NCI-H1930 (cell line): ENCODE measurements around the gene CRACDL.
A peak's percentile ranks its signal among the peaks of the same experiment; 100 is the strongest.

Experiments used
- DNase-seq, 2 experiments: peaks; one replicate each; lab custom pipeline; 2025; lab: John Stamatoyannopoulos, UW

Gene CRACDL

DNA sequence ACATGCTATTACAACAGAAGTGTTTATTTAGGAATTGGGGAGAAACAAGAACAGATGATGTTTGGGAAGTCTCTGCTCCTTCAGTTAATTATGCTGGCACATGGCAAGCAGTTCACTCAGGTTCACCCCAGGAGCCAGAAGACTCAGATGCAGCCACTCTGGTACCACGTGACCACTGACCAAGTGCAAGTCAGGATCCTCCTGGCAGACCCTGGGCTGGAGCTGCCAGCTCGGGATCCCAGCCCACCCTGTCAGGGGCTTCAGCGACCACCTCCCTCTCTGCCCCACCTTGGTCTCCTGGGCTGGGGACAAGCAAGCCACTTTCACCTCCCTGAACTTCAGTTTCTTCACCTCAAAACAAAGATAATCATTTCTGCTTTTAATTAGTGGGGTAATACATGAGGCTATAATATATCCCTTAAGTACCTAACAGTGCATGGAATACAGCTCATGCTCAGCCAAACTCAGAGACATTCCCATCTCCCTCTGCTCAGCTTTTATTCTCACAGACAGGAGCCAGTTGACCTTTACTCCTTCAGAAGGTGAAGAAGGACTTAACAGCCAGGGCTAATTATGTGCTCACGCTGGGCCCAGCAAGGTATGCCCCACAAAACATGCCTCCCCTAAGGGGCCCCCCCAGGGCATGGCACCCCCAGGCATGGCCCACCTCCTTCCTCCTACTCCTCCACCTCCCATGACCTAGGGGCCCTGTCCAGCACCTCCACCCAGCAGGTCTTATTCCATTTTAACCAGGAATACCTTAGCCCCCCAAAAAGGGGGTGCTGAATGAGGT is 11.8 kb downstream of the CRACDL start:
- DNase-seq, result no peak

DNA sequence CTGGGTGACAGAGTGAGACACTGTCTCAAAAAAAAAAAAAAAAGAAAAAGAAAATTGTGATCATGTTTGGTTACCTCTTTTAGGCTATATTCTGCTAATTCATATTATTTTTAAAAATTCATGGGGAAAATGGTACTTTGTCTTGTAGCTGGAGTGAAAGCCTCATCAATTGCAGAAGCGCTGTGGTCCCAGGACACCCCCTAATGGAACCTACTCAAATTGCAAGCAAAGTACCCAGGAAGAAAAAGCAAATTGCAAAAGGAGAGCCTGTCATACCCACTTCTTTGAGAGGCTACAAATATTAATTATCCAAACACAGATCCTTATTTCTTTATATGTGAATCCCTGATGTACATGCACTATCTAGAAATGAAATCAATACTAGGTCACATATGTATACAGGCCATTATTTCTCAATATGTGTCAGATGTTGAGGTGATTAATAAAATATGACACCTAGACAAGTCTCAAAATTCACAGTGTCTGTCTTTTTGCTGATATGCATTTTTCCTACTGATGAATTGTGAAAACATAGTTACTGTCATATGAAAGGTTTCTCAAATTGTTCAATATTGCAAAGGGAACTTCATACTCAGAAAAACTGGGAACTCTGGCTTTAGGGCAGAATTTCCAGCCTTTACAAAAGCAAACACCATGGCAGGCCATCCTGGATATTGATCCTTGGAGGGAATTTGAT is 12.6 kb downstream of the CRACDL start:
- no peak for DNase-seq

DNA sequence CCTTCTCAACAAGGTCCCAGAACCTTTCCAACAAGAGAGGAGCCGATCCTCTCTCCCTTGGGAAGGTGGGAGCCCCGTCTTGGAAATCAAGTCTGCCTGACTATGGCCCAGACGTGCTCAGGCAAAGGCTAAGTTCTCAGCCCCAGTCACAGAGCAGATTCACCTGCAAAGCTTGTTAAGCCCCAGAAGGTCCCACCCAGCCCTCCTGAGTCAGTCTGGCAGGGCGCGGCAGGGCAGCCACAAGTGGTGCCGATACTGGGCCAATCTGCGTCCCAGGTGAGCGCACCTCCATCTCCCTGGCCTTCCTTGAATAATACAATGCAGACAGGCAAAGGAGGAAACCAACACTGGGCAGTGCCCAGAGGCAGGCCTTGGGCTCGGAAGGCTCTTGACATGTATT is 15.0 kb downstream of the CRACDL start:
- DNase-seq, result no peak

- DNase-seq, result no peak
Observed at GRCh38 chr2:98917031-98917471, 19.0 kb downstream of the CRACDL start.

GRCh38 chr2:98915751-98916358 is 20.2 kb downstream of the CRACDL start:
- no peak for DNase-seq

DNA sequence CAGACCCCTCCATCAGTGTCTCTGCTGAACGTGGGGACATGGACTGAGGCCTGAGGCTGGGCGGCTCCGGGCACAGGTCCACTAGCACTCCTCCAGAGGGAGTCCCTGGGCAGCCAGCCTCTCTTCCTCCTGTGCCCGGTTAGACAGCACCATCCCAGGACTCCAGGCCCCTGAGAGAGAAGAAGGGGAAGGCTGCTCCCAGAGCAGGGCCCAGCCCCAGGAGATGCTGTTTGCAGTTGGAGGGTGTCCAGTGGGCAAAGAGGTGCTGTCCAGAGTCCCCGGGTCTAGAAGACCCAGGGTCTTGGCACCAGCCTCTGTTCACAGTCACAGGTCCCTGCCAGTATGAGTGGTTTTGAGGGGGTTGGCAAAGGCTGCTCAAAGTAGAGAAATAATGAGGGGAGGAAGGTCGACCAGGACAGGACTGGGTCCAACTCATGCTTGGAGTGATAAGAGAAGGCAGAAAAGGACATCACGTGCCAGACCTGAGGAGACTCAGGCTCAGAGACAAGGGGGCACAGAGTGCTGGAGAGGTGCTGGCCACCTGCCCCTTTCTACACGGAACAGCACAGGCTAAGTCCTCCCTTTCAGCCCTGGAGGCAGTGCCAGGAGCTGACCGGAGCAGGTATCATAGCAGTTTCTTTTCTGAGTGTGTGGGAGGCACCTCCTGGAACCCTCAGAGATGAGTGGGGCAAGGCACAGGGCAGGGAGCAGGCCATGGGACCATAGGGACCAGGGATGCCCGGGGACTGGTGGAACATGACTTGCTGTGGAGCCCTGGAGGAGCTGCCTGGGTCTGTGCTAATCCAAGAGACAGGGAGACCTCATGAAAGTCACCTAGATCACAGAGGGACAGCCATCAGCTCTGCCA is 21.1 kb downstream of the CRACDL start:
- DNase-seq, result no peak

- no peak for DNase-seq
Observed at GRCh38 chr2:98913916-98914712, 21.9 kb downstream of the CRACDL start.

- no peak for DNase-seq
Observed at GRCh38 chr2:98912957-98913915, 22.8 kb downstream of the CRACDL start.

DNA sequence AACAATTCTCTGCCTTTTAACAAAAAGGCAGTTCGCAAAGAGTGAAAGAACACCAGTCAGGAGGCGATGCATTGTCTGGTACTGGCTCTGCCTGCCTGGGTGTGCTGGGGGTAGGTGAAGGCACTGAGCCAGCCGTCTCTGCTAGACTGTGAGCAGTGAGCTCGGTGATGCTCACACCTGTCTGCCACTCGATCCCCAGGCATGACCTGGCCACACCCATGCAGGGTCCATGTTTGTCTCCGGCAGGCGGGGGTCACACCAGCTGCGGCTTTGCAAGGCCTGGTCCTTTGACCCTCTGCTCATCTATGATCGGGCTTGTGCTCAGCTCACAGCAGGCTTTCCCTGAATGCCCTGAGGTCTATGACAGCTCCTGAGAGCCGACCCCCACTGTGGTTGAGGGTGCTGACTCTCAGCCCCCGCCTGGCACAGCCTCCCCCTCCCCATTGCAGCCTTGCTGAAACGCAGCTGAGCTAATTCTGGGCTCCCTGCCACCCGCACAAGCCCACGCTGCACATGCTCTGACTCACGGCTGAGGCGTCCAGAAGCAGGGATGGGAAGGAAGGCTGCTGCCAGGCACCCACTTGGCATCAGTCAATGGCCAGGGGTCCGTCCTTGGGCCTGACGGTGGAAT is 23.7 kb downstream of the CRACDL start:
- DNase-seq, result no peak

DNA sequence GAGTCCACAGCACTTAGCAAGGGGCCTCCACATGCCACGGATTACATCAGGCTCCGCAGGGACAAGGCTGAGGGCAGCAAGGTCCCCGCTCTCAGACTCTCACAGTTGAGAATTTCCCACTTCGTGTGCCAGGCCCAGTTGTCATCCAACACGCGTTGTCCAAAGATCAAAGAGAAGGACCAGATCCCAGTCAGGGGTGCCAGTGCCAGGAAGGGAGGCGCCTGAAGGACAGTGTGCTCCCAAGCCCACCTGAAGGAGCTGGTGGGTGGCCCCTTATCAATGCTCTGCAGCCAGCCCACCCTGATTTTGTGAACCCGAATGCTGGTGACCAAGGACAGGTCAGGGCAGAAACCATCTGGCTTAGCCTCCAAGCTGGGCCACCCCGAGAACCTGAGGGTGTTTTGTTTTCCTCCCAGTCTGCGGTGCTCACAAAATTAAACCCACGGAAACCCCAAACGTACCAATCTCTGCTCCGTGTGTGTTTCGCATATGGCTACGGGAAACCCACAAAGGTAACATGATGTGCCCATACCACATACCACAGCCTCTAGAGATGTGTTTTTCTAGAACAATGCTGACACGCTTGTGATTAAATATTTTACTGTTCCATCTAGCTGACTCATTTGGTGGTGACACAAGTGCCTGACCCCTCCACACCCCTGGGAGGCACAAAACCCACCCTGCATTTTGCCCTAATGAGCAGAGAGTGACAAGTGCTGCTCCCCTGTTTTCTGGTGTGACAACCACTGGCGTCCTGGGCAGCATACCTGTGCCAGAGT is 24.5 kb downstream of the CRACDL start:
- DNase-seq, result no peak

DNA sequence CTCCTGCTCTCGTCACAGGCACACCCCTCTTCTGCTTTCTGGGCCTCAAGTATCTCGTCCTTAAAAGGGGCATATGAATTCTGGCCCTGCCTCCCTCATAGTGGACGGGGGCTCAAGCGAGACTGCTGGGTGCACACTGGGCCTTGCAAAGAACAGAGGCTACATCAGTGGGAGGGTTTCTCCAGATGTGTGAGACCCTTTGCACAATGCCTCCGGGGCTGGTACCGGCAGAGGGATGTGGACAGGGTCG is 25.0 kb downstream of the CRACDL start:
- no peak for DNase-seq

- no peak for DNase-seq
Observed at GRCh38 chr2:98910349-98911125, 25.5 kb downstream of the CRACDL start.

GRCh38 chr2:98909317-98910211 is 26.5 kb downstream of the CRACDL start:
- peak; percentile 74 to 83 for DNase-seq

GRCh38 chr2:98908931-98909316 is 27.1 kb downstream of the CRACDL start:
- DNase-seq, result no peak

DNA sequence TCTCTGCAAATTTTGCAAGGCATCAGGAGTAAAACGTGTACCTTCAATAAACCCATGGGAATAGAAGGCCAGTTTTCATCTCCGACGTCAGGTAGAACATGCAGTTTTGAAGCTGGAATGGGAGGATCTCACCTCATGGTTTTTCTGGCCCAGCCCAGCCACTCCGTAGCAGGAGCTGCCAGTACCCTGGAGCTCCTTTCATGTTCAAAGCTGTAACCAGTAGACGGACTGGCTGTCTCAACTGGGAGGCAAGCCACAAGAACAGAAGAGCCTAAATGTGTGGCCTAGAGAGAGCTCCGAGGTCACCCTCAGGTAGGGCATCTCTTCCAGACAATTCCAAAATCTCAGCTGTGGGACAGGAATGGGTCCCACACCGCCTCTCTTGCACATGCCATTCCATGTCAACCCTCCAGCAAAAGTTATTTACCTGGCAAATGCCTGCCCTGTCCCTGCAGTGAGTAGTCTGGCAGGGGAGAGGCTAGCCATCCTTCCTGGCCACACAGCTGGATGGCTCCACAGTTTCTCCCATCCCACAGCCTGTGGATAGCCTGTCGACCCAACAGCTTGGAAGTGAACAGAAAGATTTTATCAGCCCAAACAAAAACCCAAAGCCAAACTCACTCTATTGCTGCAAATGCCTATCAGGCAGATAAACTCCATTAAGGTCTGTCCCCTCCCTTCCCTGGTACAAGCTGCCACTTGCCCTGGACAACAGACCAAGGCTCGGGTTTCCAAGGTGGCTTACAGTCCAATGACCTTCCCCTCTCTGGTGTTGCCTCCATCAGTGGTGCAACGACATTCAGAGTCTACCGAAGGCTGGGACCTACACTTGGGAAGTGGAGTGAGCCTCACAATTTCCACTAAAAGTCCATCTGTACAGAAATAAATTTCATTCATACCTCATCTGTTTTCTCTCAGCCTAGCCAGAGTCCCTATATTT is 27.8 kb downstream of the CRACDL start:
- DNase-seq, result no peak

GRCh38 chr2:98907385-98907784 is 28.6 kb downstream of the CRACDL start:
- DNase-seq, result no peak
